ENCODE data around the gene RAI1.

RAI1 gene

DNA sequence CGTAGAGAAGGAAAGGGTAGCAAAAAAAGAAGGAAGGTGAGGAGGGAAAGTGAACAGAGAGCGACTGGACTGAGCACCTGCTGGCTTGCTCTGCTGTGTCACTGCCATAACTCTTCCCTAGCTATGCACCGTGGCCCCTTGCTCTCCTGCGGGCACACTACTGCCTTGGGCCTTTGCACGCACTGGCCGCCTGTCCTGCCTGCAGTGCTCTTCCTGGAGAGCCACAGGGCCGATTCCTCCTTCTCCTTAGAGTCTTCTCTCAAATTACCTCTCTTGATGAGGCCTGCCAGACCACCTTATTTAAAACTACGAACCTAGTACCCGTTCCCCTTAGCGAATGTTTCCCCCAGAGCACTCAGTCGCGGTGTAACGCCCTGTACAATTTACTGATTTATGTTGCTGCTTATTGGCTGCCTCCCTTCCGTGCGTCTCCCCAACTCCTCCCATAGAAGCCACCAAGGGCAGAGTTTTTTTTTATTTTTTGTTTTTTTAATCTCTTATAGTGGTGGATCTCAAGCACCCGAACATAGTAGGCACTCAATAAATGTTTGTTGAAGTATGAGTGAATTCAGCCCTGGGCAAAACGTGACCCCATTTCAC lies 70.3 kb downstream of the RAI1 start:
- DNase-seq (ENCODE audit: low spot score), result no peak
- H3K27ac ChIP-seq, result peak overlapping the region; percentile 91
- CTCF ChIA-PET, result no interaction called here
- POLR2A ChIA-PET (ENCODE audit: low non-redundant PET), result no interaction called here
- TF ChIP-seq, protein P1, sequence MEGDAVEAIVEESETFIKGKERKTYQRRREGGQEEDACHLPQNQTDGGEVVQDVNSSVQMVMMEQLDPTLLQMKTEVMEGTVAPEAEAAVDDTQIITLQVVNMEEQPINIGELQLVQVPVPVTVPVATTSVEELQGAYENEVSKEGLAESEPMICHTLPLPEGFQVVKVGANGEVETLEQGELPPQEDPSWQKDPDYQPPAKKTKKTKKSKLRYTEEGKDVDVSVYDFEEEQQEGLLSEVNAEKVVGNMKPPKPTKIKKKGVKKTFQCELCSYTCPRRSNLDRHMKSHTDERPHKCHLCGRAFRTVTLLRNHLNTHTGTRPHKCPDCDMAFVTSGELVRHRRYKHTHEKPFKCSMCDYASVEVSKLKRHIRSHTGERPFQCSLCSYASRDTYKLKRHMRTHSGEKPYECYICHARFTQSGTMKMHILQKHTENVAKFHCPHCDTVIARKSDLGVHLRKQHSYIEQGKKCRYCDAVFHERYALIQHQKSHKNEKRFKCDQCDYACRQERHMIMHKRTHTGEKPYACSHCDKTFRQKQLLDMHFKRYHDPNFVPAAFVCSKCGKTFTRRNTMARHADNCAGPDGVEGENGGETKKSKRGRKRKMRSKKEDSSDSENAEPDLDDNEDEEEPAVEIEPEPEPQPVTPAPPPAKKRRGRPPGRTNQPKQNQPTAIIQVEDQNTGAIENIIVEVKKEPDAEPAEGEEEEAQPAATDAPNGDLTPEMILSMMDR (conservative IDR thresholded peaks at IDR 0.05; ENCODE audit: low read depth), result no peak

DNA sequence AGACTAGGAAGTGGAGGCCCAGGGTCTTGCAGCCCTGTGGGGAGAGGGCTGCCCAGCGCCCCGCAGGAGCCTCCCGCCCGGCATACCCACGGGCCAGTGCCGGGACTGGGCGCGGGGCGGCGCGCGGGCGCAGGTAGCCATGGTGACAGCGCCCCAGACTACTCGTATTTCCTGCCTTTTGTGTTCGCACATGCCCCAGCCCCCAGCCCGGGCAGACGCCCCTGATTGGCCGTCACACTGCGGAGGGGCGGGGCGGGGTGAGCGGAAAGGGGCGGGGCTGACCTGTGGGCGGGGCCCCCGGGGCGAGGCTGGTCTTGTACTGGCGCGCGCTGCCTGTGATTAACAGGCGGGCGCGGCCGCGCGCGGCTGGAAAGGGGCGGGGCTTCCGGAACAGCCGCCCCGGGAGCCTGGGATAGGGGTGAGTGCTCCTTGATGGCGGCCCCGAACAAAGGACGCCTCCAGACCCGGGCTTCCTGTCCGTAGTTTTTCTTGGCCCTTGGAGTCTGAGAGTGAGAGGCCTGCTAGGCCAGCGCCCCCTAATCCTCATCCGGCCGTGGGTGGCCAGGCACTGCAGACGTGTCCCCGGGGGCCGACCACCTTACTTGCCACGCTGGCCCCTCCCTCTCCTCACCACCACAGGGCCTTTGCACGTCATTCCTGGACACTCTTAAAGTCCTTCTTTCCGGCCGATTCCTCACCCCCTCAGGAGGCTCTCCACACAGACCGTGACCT lies 71.0 kb downstream of the RAI1 start:
- TF ChIP-seq, protein P1 (conservative IDR thresholded peaks at IDR 0.05; ENCODE audit: low read depth), result no peak; the same call in 1 of the 2 replicates
- peak overlapping the region; percentile 91 for H3K27ac ChIP-seq
- POLR2A ChIA-PET (ENCODE audit: low non-redundant PET), result no interaction called here
- CTCF ChIA-PET, result no interaction called here
- peak; percentile 99 for DNase-seq (ENCODE audit: low spot score)

DNA sequence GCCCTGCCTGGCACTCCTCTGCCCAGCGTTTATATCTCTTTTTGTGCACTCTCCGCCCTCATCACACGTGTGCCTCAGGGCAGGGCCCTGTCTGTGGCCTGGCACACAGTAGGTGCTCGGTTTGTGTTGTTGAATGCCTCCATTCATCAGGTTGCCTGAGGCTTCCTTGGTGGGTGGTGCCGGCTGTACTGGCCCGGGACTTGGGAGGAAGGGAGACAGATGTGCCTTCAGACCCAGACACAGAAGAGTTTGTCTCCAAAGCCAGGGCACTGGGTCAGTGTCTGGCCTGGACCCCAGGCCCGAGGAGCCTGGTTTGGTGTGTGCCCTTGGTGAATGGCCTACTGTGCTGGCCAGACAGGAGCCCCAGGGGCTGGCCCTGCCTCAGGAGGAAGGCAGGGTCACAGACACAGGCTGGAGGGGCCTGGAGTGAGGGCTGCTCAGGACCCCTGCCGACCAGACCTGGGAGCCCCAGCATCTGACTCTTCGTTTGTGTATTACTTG lies 71.6 kb downstream of the RAI1 start:
- ChIA-PET POLR2A (ENCODE audit: low non-redundant PET) (no interaction called here), CTCF (interaction anchor here (0.6 kb wide), 1 partner anchor 136 kb away, joined by 3 read pairs; no protein-coding TSS in a partner anchor)
- TF ChIP-seq, protein P1 (conservative IDR thresholded peaks at IDR 0.05; ENCODE audit: low read depth), result no peak
- no peak for DNase-seq (ENCODE audit: low spot score)
- H3K27ac ChIP-seq, result peak overlapping the region; percentile 91

DNA sequence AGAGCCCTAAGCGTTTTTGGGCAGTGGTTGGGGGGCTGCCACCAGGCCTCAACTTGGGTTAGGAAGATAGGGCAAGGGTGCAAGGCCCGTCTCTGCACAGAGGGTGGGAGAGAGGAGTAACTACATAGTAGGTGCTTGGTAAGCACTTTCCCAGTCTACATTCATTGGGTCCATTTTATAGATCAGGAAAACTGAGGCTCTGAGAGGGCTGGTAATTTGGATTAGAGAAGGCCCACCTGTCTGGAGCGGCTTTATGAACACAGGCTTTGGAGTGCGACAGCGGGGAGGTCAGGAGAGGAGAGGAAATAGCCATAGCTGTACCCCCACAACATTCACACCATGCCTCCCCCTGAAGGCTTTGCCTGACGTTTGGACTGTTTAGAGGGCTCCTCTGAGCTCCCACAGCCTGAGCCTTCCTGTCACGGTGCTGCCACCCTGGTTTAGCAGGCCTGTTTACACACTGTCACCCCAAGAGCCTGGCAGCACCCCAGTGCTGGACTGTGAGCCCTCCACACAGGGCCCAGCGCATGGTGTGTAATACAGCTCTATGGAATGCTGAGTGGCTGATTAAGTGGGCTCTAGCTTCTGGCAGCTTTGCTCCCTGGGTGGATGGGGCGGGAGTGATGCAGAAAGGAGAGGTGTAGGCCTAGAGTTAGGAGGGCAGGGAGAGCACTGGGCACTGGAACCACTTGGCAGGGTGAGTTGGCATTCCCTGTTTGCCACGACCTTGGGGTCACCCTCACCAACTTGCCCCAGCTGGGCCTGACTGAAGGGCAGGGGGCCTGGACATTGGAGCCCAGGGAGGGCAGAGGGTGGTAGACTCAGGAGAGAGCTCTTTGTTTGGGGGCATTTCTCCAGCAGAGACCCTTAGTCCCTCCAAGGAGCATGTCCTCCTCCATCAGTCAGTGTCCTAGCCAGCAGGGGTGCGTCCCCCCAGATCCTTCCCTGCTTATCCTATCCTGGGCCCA lies 73.7 kb downstream of the RAI1 start:
- TF ChIP-seq, protein P1 (conservative IDR thresholded peaks at IDR 0.05; ENCODE audit: low read depth), result no peak
- peak overlapping the region; percentile 91 for H3K27ac ChIP-seq
- POLR2A ChIA-PET (ENCODE audit: low non-redundant PET), result no interaction called here
- CTCF ChIA-PET, result interaction anchor here (0.8 kb wide), 1 partner anchor 278 kb away, joined by 3 read pairs; no protein-coding TSS in a partner anchor
- no peak for DNase-seq (ENCODE audit: low spot score)

DNA sequence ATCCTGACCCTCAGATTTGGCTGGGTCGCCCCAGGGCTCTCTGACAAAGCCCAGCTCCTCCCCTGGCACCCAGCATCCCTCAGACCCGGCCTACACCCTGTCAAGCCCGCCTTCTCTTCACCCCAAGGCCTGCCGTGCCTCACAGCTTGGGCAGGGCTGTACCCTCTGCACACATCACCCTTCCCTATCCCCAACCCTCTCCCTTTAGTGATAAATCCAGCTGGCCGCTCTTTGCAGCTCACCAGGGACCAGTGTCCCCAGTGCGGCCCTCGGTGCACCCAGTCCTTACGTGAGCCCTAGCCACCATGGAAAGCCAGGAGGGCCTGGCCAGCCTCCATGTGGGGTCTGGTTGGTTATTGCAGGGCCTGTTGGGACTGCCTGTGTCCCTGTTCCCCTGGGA lies 74.5 kb downstream of the RAI1 start:
- ChIA-PET CTCF (interaction anchor here (0.8 kb wide), 1 partner anchor 278 kb away, joined by 3 read pairs; no protein-coding TSS in a partner anchor), POLR2A (ENCODE audit: low non-redundant PET) (no interaction called here)
- no peak for DNase-seq (ENCODE audit: low spot score)
- TF ChIP-seq, protein P1 (conservative IDR thresholded peaks at IDR 0.05; ENCODE audit: low read depth), result no peak
- H3K27ac ChIP-seq, result peak overlapping the region; percentile 91

DNA sequence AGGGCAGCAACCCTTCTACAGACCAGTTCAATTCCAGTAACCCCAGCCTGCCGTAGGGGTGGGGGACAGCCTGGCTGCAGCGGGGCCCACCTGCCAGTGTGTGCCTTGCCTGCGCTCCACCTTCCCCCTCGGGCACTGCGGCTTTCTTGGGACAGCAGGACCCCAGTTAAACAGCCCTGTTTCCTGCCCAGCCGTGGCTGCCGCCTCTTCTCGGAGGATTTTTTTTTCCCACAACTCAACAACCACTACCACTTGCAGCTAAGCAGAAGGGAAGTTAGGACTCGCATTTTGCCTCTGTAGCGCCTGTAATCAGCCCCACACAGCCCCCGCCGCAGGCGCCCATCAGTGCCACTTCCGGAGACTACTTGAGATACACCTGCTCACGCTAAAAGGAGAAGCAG lies 76.1 kb downstream of the RAI1 start:
- H3K27ac ChIP-seq, result peak overlapping the region; percentile 26
- DNase-seq (ENCODE audit: low spot score), result no peak
- CTCF ChIA-PET, result interaction anchor here (0.6 kb wide), 2 partner anchors 17 to 24 kb away, joined by 3 read pairs; no protein-coding TSS in a partner anchor
- TF ChIP-seq, protein P1 (conservative IDR thresholded peaks at IDR 0.05; ENCODE audit: low read depth), result no peak
- POLR2A ChIA-PET (ENCODE audit: low non-redundant PET), result no interaction called here
